ENCODE data around the gene SNX10. TPM values are rescaled to one million over a fixed set of nuclear protein-coding genes. Genes with fewer than 3 reads are reported as not detected.

SNX10 gene
- total and polyA plus RNA-seq, 2 donors: 15.9 TPM

DNA sequence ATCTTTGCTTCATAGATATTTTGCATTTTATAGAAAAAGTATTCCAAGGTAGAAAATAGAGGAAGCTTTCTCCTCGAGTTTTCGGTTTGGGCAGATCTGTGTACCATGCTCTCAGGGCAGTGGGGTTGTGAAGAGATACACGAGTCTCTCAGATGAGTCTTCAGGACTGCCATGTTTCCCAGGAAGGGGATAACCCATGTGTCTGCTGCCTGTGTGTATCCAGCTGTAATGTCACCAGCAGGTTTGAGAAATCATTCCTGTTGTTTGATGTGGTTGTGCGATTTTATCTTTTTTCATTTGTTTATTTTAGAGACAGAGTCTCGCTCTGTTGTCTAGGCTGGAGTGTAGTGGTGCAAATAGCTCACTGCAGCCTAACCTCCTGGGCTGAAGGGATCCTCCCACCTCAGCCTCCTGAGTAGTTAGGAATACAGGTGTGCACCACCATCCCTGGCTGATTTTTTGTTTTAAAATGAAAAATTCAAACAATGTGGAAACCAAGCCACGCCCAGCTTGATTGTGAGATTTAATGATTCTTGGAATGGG, 48.9 kb downstream of the SNX10 start:
- H3K4me3 ChIP-seq (ENCODE audit: low read length in 2 of 2): no peak overlapping the region
- DNase-seq (ENCODE audit: low read depth in 6 of 9, low spot score in 9 of 9): no peak
- H3K36me3 ChIP-seq (ENCODE audit: control insufficient read depth in 2 of 2, insufficient read depth in 2 of 2, low read length in 1 of 2): no peaks in the 10 kb centered on the region
- H3K9me3 ChIP-seq (ENCODE audit: control insufficient read depth in 2 of 2, insufficient read depth in 1 of 2, low read length in 1 of 2): peaks cover 0 to 12% of the 10 kb centered on the region in 2 donors
- no peaks in the 10 kb centered on the region for H3K4me1 ChIP-seq (ENCODE audit: control insufficient read depth in 2 of 2, insufficient read depth in 2 of 2, low read length in 2 of 2)
- no peak overlapping the region for H3K27ac ChIP-seq (ENCODE audit: low read depth in 1 of 2, low read length in 1 of 2)
- WGBS: 93% methylated on average over 6 of the region's 6 CpGs
- no peaks in the 10 kb centered on the region for H3K27me3 ChIP-seq (ENCODE audit: control insufficient read depth in 2 of 2, insufficient read depth in 1 of 2, low read length in 1 of 2)

DNA sequence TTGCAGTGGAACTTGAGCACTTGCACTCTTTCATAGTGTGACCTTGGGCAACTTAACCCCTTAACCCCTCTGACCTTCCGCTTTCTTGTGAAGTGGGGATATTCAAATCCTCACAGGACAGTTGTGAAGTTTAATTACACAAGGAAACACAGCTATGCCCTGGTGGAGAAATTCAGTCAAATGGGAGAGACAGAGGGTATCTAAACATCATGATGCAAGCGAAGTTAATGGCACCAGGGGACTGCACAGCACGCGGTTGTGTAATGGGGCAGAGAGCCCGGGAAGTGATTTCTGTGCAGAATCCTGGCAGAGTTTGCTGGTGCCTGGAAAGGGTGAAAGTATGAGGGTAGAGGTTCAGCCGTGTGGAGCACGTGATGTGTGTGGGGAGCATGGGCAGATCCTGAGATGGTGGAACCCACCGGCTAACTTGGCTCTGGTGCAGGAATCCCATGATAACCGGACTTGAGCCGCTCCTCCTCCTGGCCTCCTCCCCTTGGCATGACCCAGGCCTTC, 51.7 kb downstream of the SNX10 start:
- Histone ChIP-seq H3K9me3 (ENCODE audit: control insufficient read depth in 2 of 2, insufficient read depth in 1 of 2, low read length in 1 of 2) (peaks cover 0 to 10% of the 10 kb centered on the region in 2 donors), H3K4me3 (ENCODE audit: low read length in 2 of 2) (no peak overlapping the region), H3K27me3 (ENCODE audit: control insufficient read depth in 2 of 2, insufficient read depth in 1 of 2, low read length in 1 of 2) (no peaks in the 10 kb centered on the region), H3K27ac (ENCODE audit: low read depth in 1 of 2, low read length in 1 of 2) (no peak overlapping the region), H3K4me1 (ENCODE audit: control insufficient read depth in 2 of 2, insufficient read depth in 2 of 2, low read length in 2 of 2) (no peaks in the 10 kb centered on the region), H3K36me3 (ENCODE audit: control insufficient read depth in 2 of 2, insufficient read depth in 2 of 2, low read length in 1 of 2) (peaks cover 0 to 9% of the 10 kb centered on the region in 2 donors)
- no peak for DNase-seq (ENCODE audit: low read depth in 6 of 9, low spot score in 9 of 9)
- 97% methylated on average over 10 of the region's 10 CpGs for WGBS

DNA sequence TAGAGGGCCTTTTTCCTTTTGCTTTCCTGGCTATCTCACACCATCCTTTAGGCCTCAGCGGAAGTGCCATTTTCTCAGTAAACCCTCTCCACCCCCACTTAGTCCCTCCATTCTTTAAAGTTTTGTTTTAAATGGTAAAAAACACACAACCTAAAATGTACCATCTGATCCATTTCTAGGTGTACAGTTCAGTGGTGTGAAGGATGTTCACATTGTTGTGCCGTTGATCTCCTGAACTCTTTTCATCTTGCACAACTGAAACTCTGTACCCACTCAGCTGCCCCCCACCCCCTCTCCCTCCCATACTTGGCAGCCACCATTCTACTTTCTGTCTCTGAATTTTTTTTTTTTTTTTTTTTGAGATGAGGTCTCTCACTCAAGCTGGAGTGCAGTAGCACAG, 52.2 kb downstream of the SNX10 start:
- H3K4me3 ChIP-seq (ENCODE audit: low read length in 2 of 2): no peak overlapping the region
- peaks cover 0 to 6% of the 10 kb centered on the region in 2 donors for H3K9me3 ChIP-seq (ENCODE audit: control insufficient read depth in 2 of 2, insufficient read depth in 1 of 2, low read length in 1 of 2)
- H3K36me3 ChIP-seq (ENCODE audit: control insufficient read depth in 2 of 2, insufficient read depth in 2 of 2, low read length in 1 of 2): peaks cover 0 to 13% of the 10 kb centered on the region in 2 donors
- WGBS: 93% methylated on average over 2 of the region's 2 CpGs
- H3K27me3 ChIP-seq (ENCODE audit: control insufficient read depth in 2 of 2, insufficient read depth in 1 of 2, low read length in 1 of 2): no peaks in the 10 kb centered on the region
- H3K27ac ChIP-seq (ENCODE audit: low read depth in 1 of 2, low read length in 1 of 2): no peak overlapping the region
- no peaks in the 10 kb centered on the region for H3K4me1 ChIP-seq (ENCODE audit: control insufficient read depth in 2 of 2, insufficient read depth in 2 of 2, low read length in 2 of 2)
- no peak for DNase-seq (ENCODE audit: low read depth in 6 of 9, low spot score in 9 of 9)

DNA sequence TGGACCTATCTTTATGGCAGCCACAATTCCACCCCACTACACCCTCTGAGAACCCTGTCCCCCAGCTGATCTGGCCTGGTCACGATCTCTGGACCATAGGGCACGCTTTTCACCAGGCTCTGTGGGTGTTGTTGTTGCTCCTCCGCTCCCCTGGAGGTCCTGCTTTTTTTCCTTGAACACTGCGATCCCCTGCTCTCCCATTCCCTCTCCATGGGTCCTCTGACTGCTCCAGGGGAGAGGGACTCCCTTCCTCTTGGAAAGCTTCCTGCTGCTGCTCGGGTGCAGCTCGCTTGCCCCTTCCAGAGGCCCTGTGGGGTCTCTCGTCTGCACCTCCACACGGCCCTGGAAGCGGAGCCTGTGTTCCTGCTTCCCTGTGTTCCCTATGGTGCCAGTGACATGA, 53.5 kb downstream of the SNX10 start:
- WGBS: 87% methylated on average over 9 of the region's 9 CpGs
- DNase-seq (ENCODE audit: low read depth in 6 of 9, low spot score in 9 of 9): no peak
- peaks cover 0 to 15% of the 10 kb centered on the region in 2 donors for H3K36me3 ChIP-seq (ENCODE audit: control insufficient read depth in 2 of 2, insufficient read depth in 2 of 2, low read length in 1 of 2)

DNA sequence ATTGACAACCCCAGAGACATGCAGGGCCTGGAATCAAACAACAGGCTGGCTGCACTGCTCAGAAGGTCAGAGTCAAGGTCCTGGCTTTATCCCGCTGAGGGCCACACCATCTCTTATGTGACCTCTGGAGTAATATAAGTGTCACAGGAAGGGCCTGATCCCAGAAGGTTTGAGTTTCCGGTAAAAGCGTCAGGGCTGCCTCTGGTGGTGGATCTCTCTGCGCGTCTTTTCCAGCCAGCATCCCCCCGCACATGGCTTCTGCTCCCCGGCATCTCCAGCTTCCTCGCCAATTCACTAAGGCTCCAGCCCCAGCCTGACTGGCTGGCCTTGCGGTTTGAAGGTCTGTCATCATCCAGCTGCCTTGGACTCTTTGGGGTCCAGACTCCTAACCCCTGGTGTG, 54.2 kb downstream of the SNX10 start:
- WGBS: 97% methylated on average over 9 of the region's 9 CpGs
- no peaks in the 10 kb centered on the region for H3K4me1 ChIP-seq (ENCODE audit: control insufficient read depth in 2 of 2, insufficient read depth in 2 of 2, low read length in 2 of 2)
- no peaks in the 10 kb centered on the region for H3K27me3 ChIP-seq (ENCODE audit: control insufficient read depth in 2 of 2, insufficient read depth in 1 of 2, low read length in 1 of 2)
- DNase-seq (ENCODE audit: low read depth in 6 of 9, low spot score in 9 of 9): no peak
- peaks cover 0 to 2% of the 10 kb centered on the region in 2 donors for H3K9me3 ChIP-seq (ENCODE audit: control insufficient read depth in 2 of 2, insufficient read depth in 1 of 2, low read length in 1 of 2)
- no peak overlapping the region for H3K27ac ChIP-seq (ENCODE audit: low read depth in 1 of 2, low read length in 1 of 2)
- H3K4me3 ChIP-seq (ENCODE audit: low read length in 2 of 2): no peak overlapping the region
- H3K36me3 ChIP-seq (ENCODE audit: control insufficient read depth in 2 of 2, insufficient read depth in 2 of 2, low read length in 1 of 2): peaks cover 0 to 15% of the 10 kb centered on the region in 2 donors

More for the DNA sequence above, 53.5 kb downstream of the SNX10 start:
- Histone ChIP-seq H3K4me3 (ENCODE audit: low read length in 2 of 2) (no peak overlapping the region), H3K27ac (ENCODE audit: low read depth in 1 of 2, low read length in 1 of 2) (no peak overlapping the region), H3K4me1 (ENCODE audit: control insufficient read depth in 2 of 2, insufficient read depth in 2 of 2, low read length in 2 of 2) (no peaks in the 10 kb centered on the region), H3K27me3 (ENCODE audit: control insufficient read depth in 2 of 2, insufficient read depth in 1 of 2, low read length in 1 of 2) (no peaks in the 10 kb centered on the region), H3K9me3 (ENCODE audit: control insufficient read depth in 2 of 2, insufficient read depth in 1 of 2, low read length in 1 of 2) (peaks cover 0 to 6% of the 10 kb centered on the region in 2 donors)

DNA sequence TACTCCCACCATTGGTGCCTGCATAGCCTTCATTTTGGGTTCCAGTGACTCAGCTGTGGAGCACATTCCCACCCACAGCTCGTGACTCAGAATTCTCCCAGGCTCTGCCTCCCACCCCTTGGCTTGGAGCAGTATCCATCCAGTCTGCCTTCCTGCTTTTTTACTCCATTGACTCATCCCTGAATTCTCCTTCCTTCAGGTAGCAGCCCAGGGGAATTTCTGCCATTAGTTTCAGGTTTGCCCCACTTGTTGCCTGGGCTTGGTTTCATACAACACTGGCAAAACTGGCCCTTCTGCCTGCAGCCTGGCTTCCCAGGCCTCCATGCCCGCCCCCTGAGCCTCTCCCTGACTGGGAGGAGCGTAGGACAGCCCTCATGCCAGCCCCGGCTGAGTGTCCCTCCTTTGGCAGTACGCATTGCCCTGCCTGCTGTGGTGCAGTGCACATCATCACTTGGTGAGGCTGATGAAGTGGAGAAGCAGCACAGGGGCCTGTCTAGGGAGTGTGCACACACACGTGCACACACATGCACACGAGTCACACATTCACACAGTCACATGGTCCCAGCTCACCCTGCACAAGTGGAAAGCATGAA, 55.0 kb downstream of the SNX10 start:
- whole genome bisulfite sequencing: 56% methylated on average over 7 of the region's 7 CpGs

DNA sequence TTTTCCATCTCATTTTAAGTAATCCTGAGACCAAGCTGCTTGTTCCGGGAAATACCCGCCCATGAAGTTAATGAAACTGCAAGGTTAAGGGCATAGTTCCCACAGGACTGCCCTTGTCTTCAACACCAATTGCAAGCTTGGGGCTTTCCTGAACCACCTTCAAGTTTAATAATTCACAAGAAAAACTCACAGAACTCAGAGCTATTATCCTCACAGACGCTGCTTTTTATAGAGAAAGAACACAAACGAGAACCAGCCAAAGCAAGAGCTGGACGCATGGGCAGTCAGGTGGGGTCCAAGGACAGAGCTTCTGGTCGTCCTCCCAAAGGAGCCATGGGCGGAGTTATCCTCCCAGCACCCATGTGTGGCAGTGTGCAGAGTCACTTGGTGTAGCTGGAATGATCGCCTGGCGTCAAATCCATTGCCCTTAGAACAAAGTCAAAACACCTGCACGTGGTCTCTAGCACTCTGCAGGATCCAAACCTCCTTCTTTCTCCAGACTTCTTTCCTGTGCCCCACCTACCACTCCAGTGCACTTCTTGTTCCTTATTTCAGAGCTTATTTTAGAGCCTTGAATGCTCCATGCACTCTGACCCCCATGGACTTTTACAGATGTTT, 56.7 kb downstream of the SNX10 start:
- WGBS: 86% methylated on average over 10 of the region's 10 CpGs
- H3K4me1 ChIP-seq (ENCODE audit: control insufficient read depth in 2 of 2, insufficient read depth in 2 of 2, low read length in 2 of 2): no peaks in the 10 kb centered on the region
- H3K27me3 ChIP-seq (ENCODE audit: control insufficient read depth in 2 of 2, insufficient read depth in 1 of 2, low read length in 1 of 2): no peaks in the 10 kb centered on the region
- no peak overlapping the region for H3K27ac ChIP-seq (ENCODE audit: low read depth in 1 of 2, low read length in 1 of 2)
- no peak overlapping the region for H3K4me3 ChIP-seq (ENCODE audit: low read length in 2 of 2)
- H3K36me3 ChIP-seq (ENCODE audit: control insufficient read depth in 2 of 2, insufficient read depth in 2 of 2, low read length in 1 of 2): peaks cover 0 to 15% of the 10 kb centered on the region in 2 donors
- DNase-seq (ENCODE audit: low read depth in 6 of 9, low spot score in 9 of 9): no peak
- H3K9me3 ChIP-seq (ENCODE audit: control insufficient read depth in 2 of 2, insufficient read depth in 1 of 2, low read length in 1 of 2): no peaks in the 10 kb centered on the region

More for the DNA sequence above, 55.0 kb downstream of the SNX10 start:
- Histone ChIP-seq H3K9me3 (ENCODE audit: control insufficient read depth in 2 of 2, insufficient read depth in 1 of 2, low read length in 1 of 2) (no peaks in the 10 kb centered on the region), H3K4me1 (ENCODE audit: control insufficient read depth in 2 of 2, insufficient read depth in 2 of 2, low read length in 2 of 2) (no peaks in the 10 kb centered on the region), H3K4me3 (ENCODE audit: low read length in 2 of 2) (no peak overlapping the region), H3K27ac (ENCODE audit: low read depth in 1 of 2, low read length in 1 of 2) (no peak overlapping the region), H3K36me3 (ENCODE audit: control insufficient read depth in 2 of 2, insufficient read depth in 2 of 2, low read length in 1 of 2) (peaks cover 0 to 15% of the 10 kb centered on the region in 2 donors), H3K27me3 (ENCODE audit: control insufficient read depth in 2 of 2, insufficient read depth in 1 of 2, low read length in 1 of 2) (no peaks in the 10 kb centered on the region)
- DNase-seq (ENCODE audit: low read depth in 6 of 9, low spot score in 9 of 9): no peak

DNA sequence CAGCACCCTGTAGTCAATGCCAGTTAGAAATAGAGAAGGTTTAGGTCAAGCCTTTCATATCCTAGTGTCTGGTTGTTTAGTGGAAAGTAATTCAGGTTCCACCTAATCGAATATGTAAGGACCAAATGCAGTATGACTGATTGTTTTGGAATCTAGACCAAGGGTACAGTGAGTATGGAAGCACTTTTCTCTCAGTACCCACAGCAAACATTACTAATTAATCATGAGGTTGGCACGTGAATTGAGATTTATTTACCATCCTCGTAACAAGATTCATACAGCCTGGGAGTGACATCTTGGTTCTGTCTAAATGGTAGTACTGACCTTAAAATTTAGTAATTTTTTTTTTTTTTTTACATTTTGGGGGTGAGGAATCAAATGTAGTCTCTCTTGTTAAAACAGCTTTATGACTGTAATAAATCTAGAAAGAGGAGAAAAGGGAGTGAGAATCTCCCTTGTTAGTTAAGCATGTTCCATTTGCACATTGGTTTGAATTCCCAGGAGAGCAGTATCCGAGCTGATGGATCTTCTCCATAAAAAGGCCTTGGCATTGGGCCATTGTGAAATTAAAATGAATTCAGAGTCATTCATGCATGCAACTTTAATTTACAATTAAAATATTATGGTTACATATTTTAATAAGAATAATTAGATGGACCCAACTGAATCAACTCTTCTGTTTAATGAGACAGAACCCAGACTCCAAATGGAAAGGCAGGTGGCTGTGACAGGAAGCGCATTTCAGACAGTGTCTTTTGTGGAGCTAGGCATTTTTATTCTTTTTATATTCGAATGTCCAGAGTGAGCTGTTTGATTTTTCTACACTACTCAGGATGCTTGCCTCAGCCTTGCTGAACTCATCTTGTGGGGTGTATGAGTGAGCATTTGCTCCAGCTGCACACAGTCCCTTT, 57.6 kb downstream of the SNX10 start:
- Histone ChIP-seq H3K27me3 (ENCODE audit: control insufficient read depth in 2 of 2, insufficient read depth in 1 of 2, low read length in 1 of 2) (no peaks in the 10 kb centered on the region), H3K4me3 (ENCODE audit: low read length in 2 of 2) (no peak overlapping the region), H3K4me1 (ENCODE audit: control insufficient read depth in 2 of 2, insufficient read depth in 2 of 2, low read length in 2 of 2) (no peaks in the 10 kb centered on the region), H3K27ac (ENCODE audit: low read depth in 1 of 2, low read length in 1 of 2) (no peak overlapping the region), H3K36me3 (ENCODE audit: control insufficient read depth in 2 of 2, insufficient read depth in 2 of 2, low read length in 1 of 2) (peaks cover 0 to 15% of the 10 kb centered on the region in 2 donors), H3K9me3 (ENCODE audit: control insufficient read depth in 2 of 2, insufficient read depth in 1 of 2, low read length in 1 of 2) (no peaks in the 10 kb centered on the region)
- no peak for DNase-seq (ENCODE audit: low read depth in 6 of 9, low spot score in 9 of 9)
- 98% methylated on average over 6 of the region's 6 CpGs for WGBS

Data from thymus (tissue), 11 donors.